ENCODE results near the gene CCDC38.
A peak's percentile ranks its signal among the peaks of the same experiment; 100 is the strongest.
"Not testable (repeated sequence)": the region's sequence is repeated elsewhere in the genome, so short reads cannot be mapped to it uniquely, and the experiment has no call there.

The CCDC38 gene

GRCh38 chr12:95857156-95857555, 85.3 kb downstream of the CCDC38 start:
- Histone ChIP-seq H3K36me3 (ENCODE audit: insufficient read depth, low read length) (peaks cover 12% of the 10 kb centered on the region), H3K9ac (ENCODE audit: low read depth, low read length) (peak overlapping the region; percentile 77; the same call in 1 of the 2 replicates), H3K4me1 (ENCODE audit: insufficient read depth, low read length) (peaks cover 6% of the 10 kb centered on the region; the same call in 1 of the 2 replicates), H3K9me3 (ENCODE audit: control insufficient read depth, insufficient read depth, low read length) (no peaks in the 10 kb centered on the region)

- Histone ChIP-seq H3K36me3 (ENCODE audit: insufficient read depth, low read length) (no peaks in the 10 kb centered on the region), H3K4me1 (ENCODE audit: insufficient read depth, low read length) (peaks cover 11% of the 10 kb centered on the region; the same call in 1 of the 2 replicates), H3K9ac (ENCODE audit: low read depth, low read length) (no peak overlapping the region), H3K9me3 (ENCODE audit: control insufficient read depth, insufficient read depth, low read length) (no peaks in the 10 kb centered on the region)
Measured at GRCh38 chr12:95852133-95852532, 90.3 kb downstream of the CCDC38 start.

GRCh38 chr12:95851606-95852005, 90.8 kb downstream of the CCDC38 start:
- peaks cover 11% of the 10 kb centered on the region; the same call in 1 of the 2 replicates for H3K4me1 ChIP-seq (ENCODE audit: insufficient read depth, low read length)
- no peak overlapping the region for H3K9ac ChIP-seq (ENCODE audit: low read depth, low read length)
- no peaks in the 10 kb centered on the region for H3K36me3 ChIP-seq (ENCODE audit: insufficient read depth, low read length)
- no peaks in the 10 kb centered on the region for H3K9me3 ChIP-seq (ENCODE audit: control insufficient read depth, insufficient read depth, low read length)

GRCh38 chr12:95848575-95849388, 93.6 kb downstream of the CCDC38 start:
- 0 out of 2 replicates have a peak, but pooled peaks cover 5% of the 10 kb centered on the region for H3K4me1 ChIP-seq (ENCODE audit: insufficient read depth, low read length)
- no peaks in the 10 kb centered on the region for H3K36me3 ChIP-seq (ENCODE audit: insufficient read depth, low read length)
- H3K9ac ChIP-seq (ENCODE audit: low read depth, low read length), result no peak overlapping the region
- H3K9me3 ChIP-seq (ENCODE audit: control insufficient read depth, insufficient read depth, low read length), result no peaks in the 10 kb centered on the region

- not testable (repeated sequence) for H3K9me3 ChIP-seq (ENCODE audit: control insufficient read depth, insufficient read depth, low read length); H3K4me1 ChIP-seq (ENCODE audit: insufficient read depth, low read length); H3K9ac ChIP-seq (ENCODE audit: low read depth, low read length); H3K36me3 ChIP-seq (ENCODE audit: insufficient read depth, low read length)
Measured at GRCh38 chr12:95842426-95842825, 100.0 kb downstream of the CCDC38 start.

- H3K9me3 ChIP-seq (ENCODE audit: control insufficient read depth, insufficient read depth, low read length), result no peaks in the 10 kb centered on the region
- H3K9ac ChIP-seq (ENCODE audit: low read depth, low read length), result no peak overlapping the region
- peaks cover 7% of the 10 kb centered on the region; the same call in 1 of the 2 replicates for H3K4me1 ChIP-seq (ENCODE audit: insufficient read depth, low read length)
- no peaks in the 10 kb centered on the region for H3K36me3 ChIP-seq (ENCODE audit: insufficient read depth, low read length)
Measured at GRCh38 chr12:95838125-95838524, 104.3 kb downstream of the CCDC38 start.

GRCh38 chr12:95837240-95838038, 105.0 kb downstream of the CCDC38 start:
- Histone ChIP-seq H3K9ac (ENCODE audit: low read depth, low read length) (no peak overlapping the region), H3K36me3 (ENCODE audit: insufficient read depth, low read length) (no peaks in the 10 kb centered on the region), H3K4me1 (ENCODE audit: insufficient read depth, low read length) (peaks cover 7% of the 10 kb centered on the region; the same call in 1 of the 2 replicates), H3K9me3 (ENCODE audit: control insufficient read depth, insufficient read depth, low read length) (no peaks in the 10 kb centered on the region)

- no peaks in the 10 kb centered on the region for H3K36me3 ChIP-seq (ENCODE audit: insufficient read depth, low read length)
- H3K9me3 ChIP-seq (ENCODE audit: control insufficient read depth, insufficient read depth, low read length), result no peaks in the 10 kb centered on the region
- peaks cover 7% of the 10 kb centered on the region; the same call in 1 of the 2 replicates for H3K4me1 ChIP-seq (ENCODE audit: insufficient read depth, low read length)
- no peak overlapping the region for H3K9ac ChIP-seq (ENCODE audit: low read depth, low read length)
Measured at GRCh38 chr12:95836630-95837239, 105.7 kb downstream of the CCDC38 start.

- Histone ChIP-seq H3K36me3 (ENCODE audit: insufficient read depth, low read length) (no peaks in the 10 kb centered on the region), H3K9me3 (ENCODE audit: control insufficient read depth, insufficient read depth, low read length) (no peaks in the 10 kb centered on the region), H3K9ac (ENCODE audit: low read depth, low read length) (no peak overlapping the region), H3K4me1 (ENCODE audit: insufficient read depth, low read length) (peaks cover 7% of the 10 kb centered on the region; the same call in 1 of the 2 replicates)
Measured at GRCh38 chr12:95836185-95836609, 106.2 kb downstream of the CCDC38 start.

GRCh38 chr12:95834572-95834971, 107.8 kb downstream of the CCDC38 start:
- H3K9me3 ChIP-seq (ENCODE audit: control insufficient read depth, insufficient read depth, low read length), result no peaks in the 10 kb centered on the region
- no peaks in the 10 kb centered on the region for H3K36me3 ChIP-seq (ENCODE audit: insufficient read depth, low read length)
- H3K9ac ChIP-seq (ENCODE audit: low read depth, low read length), result no peak overlapping the region
- H3K4me1 ChIP-seq (ENCODE audit: insufficient read depth, low read length), result peaks cover 7% of the 10 kb centered on the region; the same call in 1 of the 2 replicates

- Histone ChIP-seq H3K36me3 (ENCODE audit: insufficient read depth, low read length) (no peaks in the 10 kb centered on the region), H3K9ac (ENCODE audit: low read depth, low read length) (no peak overlapping the region), H3K9me3 (ENCODE audit: control insufficient read depth, insufficient read depth, low read length) (no peaks in the 10 kb centered on the region), H3K4me1 (ENCODE audit: insufficient read depth, low read length) (peaks cover 11% of the 10 kb centered on the region; the same call in 1 of the 2 replicates)
Measured at GRCh38 chr12:95830335-95831089, 111.9 kb downstream of the CCDC38 start.

- Histone ChIP-seq H3K9me3 (ENCODE audit: control insufficient read depth, insufficient read depth, low read length) (no peaks in the 10 kb centered on the region), H3K4me1 (ENCODE audit: insufficient read depth, low read length) (peaks cover 11% of the 10 kb centered on the region; the same call in 1 of the 2 replicates), H3K36me3 (ENCODE audit: insufficient read depth, low read length) (no peaks in the 10 kb centered on the region), H3K9ac (ENCODE audit: low read depth, low read length) (no peak overlapping the region)
Measured at GRCh38 chr12:95829395-95829794, 113.0 kb downstream of the CCDC38 start.

GRCh38 chr12:95820096-95820703, 122.2 kb downstream of the CCDC38 start:
- no peaks in the 10 kb centered on the region for H3K4me1 ChIP-seq (ENCODE audit: insufficient read depth, low read length)
- H3K36me3 ChIP-seq (ENCODE audit: insufficient read depth, low read length), result no peaks in the 10 kb centered on the region
- H3K9ac ChIP-seq (ENCODE audit: low read depth, low read length), result no peak overlapping the region
- H3K9me3 ChIP-seq (ENCODE audit: control insufficient read depth, insufficient read depth, low read length), result no peaks in the 10 kb centered on the region

All from ES-I3 (cell line).